SK-N-SH treated with all-trans-retinoic acid at 6 μM for 48 hours (cell line): Measurements from ENCODE around the gene ZNF480.
"Not testable (repeated sequence)": the region's sequence is repeated elsewhere in the genome, so short reads cannot be mapped to it uniquely, and the experiment has no call there.

Experiments
- ATAC-seq: fragments of 200-7000 bp; cut with Tn5 transposase; 3 replicates; pipeline ENCODE4 v1.9.1; 2020; ENCODE audit warnings: mild to moderate bottlenecking, moderate library complexity
- ARNTL ChIP-seq: fragments of 450-650 bp; formaldehyde crosslinking; IDR thresholded peaks from 2 replicates; pipeline ENCODE4 v1.5.0; 2020; ENCODE audit warnings: low read depth, mild to moderate bottlenecking, moderate library complexity, borderline replicate concordance
- CREB5 ChIP-seq: fragments of 250-450 bp; sonication (Bioruptor Pico); IDR thresholded peaks from 2 replicates; pipeline ENCODE4 v1.5.1; 2020; ENCODE audit warnings: low read depth, mild to moderate bottlenecking, moderate library complexity
- CSDC2 ChIP-seq: fragments of 250-450 bp; sonication (Bioruptor Pico); IDR thresholded peaks from 2 replicates; pipeline ENCODE4 v1.5.0; 2020; ENCODE audit warnings: mild to moderate bottlenecking, moderate library complexity
- CSRNP3 ChIP-seq: fragments of 250-450 bp; sonication (Bioruptor Pico); IDR thresholded peaks from 2 replicates; pipeline ENCODE4 v1.5.1; 2021; ENCODE audit warnings: mild to moderate bottlenecking, moderate library complexity
- ESRRG ChIP-seq: fragments of 250-450 bp; sonication (Bioruptor Pico); IDR thresholded peaks from 2 replicates; pipeline ENCODE4 v1.6.1; 2021; ENCODE audit warnings: mild to moderate bottlenecking
- GLIS3 ChIP-seq: fragments of 250-450 bp; sonication (Bioruptor Pico); IDR thresholded peaks from 2 replicates; pipeline ENCODE4 v1.5.0; 2020; ENCODE audit warnings: mild to moderate bottlenecking, moderate library complexity
- ISL1 ChIP-seq: fragments of 250-450 bp; sonication (Bioruptor Pico); IDR thresholded peaks from 2 replicates; pipeline ENCODE4 v2.1.2; 2022; ENCODE audit warnings: mild to moderate bottlenecking, moderate library complexity
- OSR1 ChIP-seq: fragments of 250-450 bp; sonication (Bioruptor Pico); IDR thresholded peaks from 2 replicates; pipeline ENCODE4 v1.8.0; 2022; ENCODE audit warnings: moderate library complexity, mild to moderate bottlenecking, inconsistent platforms
- PPARA ChIP-seq: fragments of 250-450 bp; sonication (Bioruptor Pico); IDR thresholded peaks from 2 replicates; pipeline ENCODE4 v1.5.0; 2020; ENCODE audit warnings: mild to moderate bottlenecking, borderline replicate concordance
- RARB ChIP-seq: fragments of 250-450 bp; sonication (Bioruptor Pico); IDR thresholded peaks from 2 replicates; pipeline ENCODE4 v1.8.0; 2021; ENCODE audit warnings: mild to moderate bottlenecking, moderate library complexity
- SNAI2 ChIP-seq: fragments of 250-450 bp; sonication (Bioruptor Pico); IDR thresholded peaks from 2 replicates; pipeline ENCODE4 v1.5.0; 2020; ENCODE audit warnings: mild to moderate bottlenecking, moderate library complexity
- TCF4 ChIP-seq: fragments of 250-450 bp; sonication (Bioruptor Pico); IDR thresholded peaks from 2 replicates; pipeline ENCODE4 v1.8.0; 2021; ENCODE audit warnings: mild to moderate bottlenecking, moderate library complexity, borderline replicate concordance
- TOX ChIP-seq: fragments of 250-450 bp; sonication (Bioruptor Pico); IDR thresholded peaks from 2 replicates; pipeline ENCODE4 v1.8.0; 2021; ENCODE audit warnings: mild to moderate bottlenecking, moderate library complexity, borderline replicate concordance
- TSHZ2 ChIP-seq: fragments of 250-450 bp; sonication (Bioruptor Pico); IDR thresholded peaks from 2 replicates; pipeline ENCODE4 v1.5.0; 2020; ENCODE audit warnings: mild to moderate bottlenecking, moderate library complexity
- ZC3H10 ChIP-seq: fragments of 250-450 bp; sonication (Bioruptor Pico); IDR thresholded peaks from 2 replicates; pipeline ENCODE4 v1.5.1; 2021; ENCODE audit warnings: mild to moderate bottlenecking, moderate library complexity
- ZFP30 ChIP-seq: fragments of 450-650 bp; formaldehyde crosslinking; IDR thresholded peaks from 2 replicates; pipeline ENCODE4 v1.5.0; 2022; ENCODE audit warnings: mild to moderate bottlenecking, moderate library complexity
- ZNF565 ChIP-seq: fragments of 450-650 bp; formaldehyde crosslinking; conservative IDR thresholded peaks from 2 replicates; pipeline ENCODE4 v1.5.0; 2020; ENCODE audit warnings: low read depth, mild to moderate bottlenecking, moderate library complexity
- ZNF8 ChIP-seq: fragments of 450-650 bp; formaldehyde crosslinking; IDR thresholded peaks from 2 replicates; pipeline ENCODE4 v1.5.0; 2020; ENCODE audit warnings: mild to moderate bottlenecking, moderate library complexity
- TF ChIP-seq, protein P1 (sequence below): fragments of 250-450 bp; sonication (Bioruptor Pico); IDR thresholded peaks from 2 replicates; pipeline ENCODE4 v1.8.0; 2020; ENCODE audit warnings: mild to moderate bottlenecking, moderate library complexity, borderline replicate concordance

Gene ZNF480

DNA sequence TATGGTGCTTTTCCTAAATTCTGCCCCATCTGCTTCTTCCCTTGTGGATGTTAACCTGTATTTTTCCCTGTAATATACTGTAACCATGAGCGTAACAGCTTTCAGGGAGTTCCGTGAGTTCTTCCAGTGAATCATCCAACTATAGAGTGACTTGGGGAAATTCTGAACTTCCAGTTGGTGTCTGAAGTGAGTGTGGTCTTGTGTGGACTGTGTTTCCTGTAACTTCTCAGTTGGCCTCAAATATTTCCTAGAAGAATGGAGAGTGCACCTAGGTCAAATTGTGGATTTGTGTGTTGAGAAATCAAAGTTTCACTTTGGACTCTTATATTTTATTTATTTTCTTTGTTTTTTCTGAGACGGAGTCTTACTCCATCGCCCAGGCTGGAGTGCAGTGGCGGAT lies 38.5 kb upstream of the ZNF480 start:
- ATAC-seq, result no peak
- no peak for TF ChIP-seq CSDC2 (CRISPR knock-in tag)
- TF ChIP-seq TOX, result no peak
- no peak for TF ChIP-seq OSR1 (CRISPR knock-in tag)
- TF ChIP-seq CREB5 (CRISPR knock-in tag), result no peak
- TF ChIP-seq ZNF8, result no peak
- TF ChIP-seq RARB (CRISPR knock-in tag), result no peak
- no peak for TF ChIP-seq ZC3H10 (CRISPR knock-in tag)
- no peak for TF ChIP-seq SNAI2 (CRISPR knock-in tag)
- TF ChIP-seq, protein P1, sequence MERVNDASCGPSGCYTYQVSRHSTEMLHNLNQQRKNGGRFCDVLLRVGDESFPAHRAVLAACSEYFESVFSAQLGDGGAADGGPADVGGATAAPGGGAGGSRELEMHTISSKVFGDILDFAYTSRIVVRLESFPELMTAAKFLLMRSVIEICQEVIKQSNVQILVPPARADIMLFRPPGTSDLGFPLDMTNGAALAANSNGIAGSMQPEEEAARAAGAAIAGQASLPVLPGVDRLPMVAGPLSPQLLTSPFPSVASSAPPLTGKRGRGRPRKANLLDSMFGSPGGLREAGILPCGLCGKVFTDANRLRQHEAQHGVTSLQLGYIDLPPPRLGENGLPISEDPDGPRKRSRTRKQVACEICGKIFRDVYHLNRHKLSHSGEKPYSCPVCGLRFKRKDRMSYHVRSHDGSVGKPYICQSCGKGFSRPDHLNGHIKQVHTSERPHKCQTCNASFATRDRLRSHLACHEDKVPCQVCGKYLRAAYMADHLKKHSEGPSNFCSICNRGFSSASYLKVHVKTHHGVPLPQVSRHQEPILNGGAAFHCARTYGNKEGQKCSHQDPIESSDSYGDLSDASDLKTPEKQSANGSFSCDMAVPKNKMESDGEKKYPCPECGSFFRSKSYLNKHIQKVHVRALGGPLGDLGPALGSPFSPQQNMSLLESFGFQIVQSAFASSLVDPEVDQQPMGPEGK (CRISPR knock-in tag), result no peak
- TF ChIP-seq PPARA (CRISPR knock-in tag), result no peak
- TF ChIP-seq ARNTL, result no peak
- no peak for TF ChIP-seq ESRRG (CRISPR knock-in tag)
- TF ChIP-seq ZFP30 (CRISPR knock-in tag), result no peak
- TF ChIP-seq CSRNP3 (CRISPR knock-in tag), result no peak
- no peak for TF ChIP-seq ZNF565 (CRISPR knock-in tag)

DNA sequence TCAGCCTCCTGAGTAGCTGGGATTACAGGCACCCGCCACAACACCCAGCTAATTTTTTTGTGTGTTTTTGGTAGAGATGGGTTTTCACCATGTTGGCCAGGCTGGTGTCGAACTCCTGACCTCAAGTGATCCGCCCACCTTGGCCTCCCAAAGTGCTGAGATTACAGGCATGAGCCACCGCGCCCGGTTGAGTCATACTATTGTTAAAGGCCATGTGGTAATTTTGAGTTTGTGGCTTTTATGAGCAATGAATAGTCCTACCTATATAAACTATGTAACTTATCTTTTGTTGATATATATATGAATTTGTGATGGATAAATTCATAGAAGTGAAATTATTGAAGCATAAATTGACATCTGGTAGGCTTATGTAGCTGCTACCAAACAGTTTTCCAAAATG lies 31.4 kb upstream of the ZNF480 start:
- not testable (repeated sequence) for ATAC-seq

GRCh38 chr19:52269338-52270261 lies 27.4 kb upstream of the ZNF480 start, which contains the start of gene ZNF766:
Gene ZNF766 (plus strand): TSS chr19:52269587. CDS start chr19:52269614, 27 bp downstream.
- TF ChIP-seq OSR1 (CRISPR knock-in tag), result no peak
- TF ChIP-seq ISL1 (CRISPR knock-in tag), result no peak
- no peak for TF ChIP-seq ARNTL
- no peak for TF ChIP-seq ZFP30 (CRISPR knock-in tag)
- TF ChIP-seq GLIS3 (CRISPR knock-in tag), result no peak
- no peak for TF ChIP-seq TCF4 (CRISPR knock-in tag)
- TF ChIP-seq CSRNP3 (CRISPR knock-in tag), result no peak
- TF ChIP-seq TSHZ2 (CRISPR knock-in tag), result no peak
- TF ChIP-seq, all 23 proteins: peak for 0

More at GRCh38 chr19:52269338-52270261, 27.4 kb upstream of the ZNF480 start, which contains the start of gene ZNF766:
- ATAC-seq, result peak; percentile 99
